Hepatocyte (in vitro differentiated cells): ENCODE results near the gene ACTRT3. TPM values are rescaled to one million over a fixed set of nuclear protein-coding genes. Genes with fewer than 3 reads are reported as not detected.

Source experiments
- DNase-seq: peaks from one replicate; pipeline ENCODE4 v3.0.0-alpha.2; 2016; ENCODE audit warnings: low spot score
- H2AFZ ChIP-seq: fragments of 200-600 bp; sonication (generic); 2 replicates; pipeline ENCODE4 v1.6.0; 2016; ENCODE audit warnings: antibody characterized with exemption, mild to moderate bottlenecking
- H3K27ac ChIP-seq: fragments of 200-600 bp; sonication (generic); 2 replicates; pipeline ENCODE4 v1.5.1; 2016; ENCODE audit warnings: mild to moderate bottlenecking
- H3K27me3 ChIP-seq: fragments of 200-600 bp; sonication (generic); 2 replicates; pipeline ENCODE4 v1.6.1; 2016
- H3K36me3 ChIP-seq: fragments of 200-600 bp; sonication (generic); replicated peaks from 2 replicates; pipeline ENCODE4 v1.5.1; 2016; ENCODE audit warnings: low read depth; ENCODE audit not compliant: insufficient read depth
- H3K4me1 ChIP-seq: fragments of 200-600 bp; sonication (generic); 2 replicates; pipeline ENCODE4 v1.5.1; 2016; ENCODE audit warnings: mild to moderate bottlenecking, moderate library complexity; ENCODE audit not compliant: insufficient read depth
- H3K4me2 ChIP-seq: fragments of 200-600 bp; sonication (generic); 2 replicates; pipeline ENCODE4 v1.6.0; 2016
- H3K4me3 ChIP-seq: fragments of 200-600 bp; sonication (generic); 2 replicates; pipeline ENCODE4 v1.5.1; 2016; ENCODE audit warnings: mild to moderate bottlenecking
- H3K79me2 ChIP-seq: fragments of 200-600 bp; sonication (generic); 2 replicates; pipeline ENCODE4 v1.6.0; 2017; ENCODE audit warnings: mild to moderate bottlenecking
- H3K9me2 ChIP-seq: fragments of 200-600 bp; sonication (generic); replicated peaks from 2 replicates; pipeline ENCODE4 v1.6.0; 2017; ENCODE audit warnings: mild to moderate bottlenecking; ENCODE audit not compliant: insufficient read depth
- H3K9me3 ChIP-seq: fragments of 200-600 bp; sonication (generic); 2 replicates; pipeline ENCODE4 v1.5.1; 2016; ENCODE audit warnings: low read depth, mild to moderate bottlenecking
- H4K20me1 ChIP-seq: fragments of 200-600 bp; sonication (generic); 2 replicates; pipeline ENCODE4 v1.6.0; 2016; ENCODE audit warnings: mild to moderate bottlenecking; ENCODE audit not compliant: insufficient read depth, poor library complexity, severe bottlenecking
- CTCF ChIP-seq: fragments of 200-600 bp; sonication (generic); IDR thresholded peaks from 2 replicates; pipeline ENCODE4 v1.5.1; 2016; ENCODE audit warnings: antibody characterized with exemption, mild to moderate bottlenecking; ENCODE audit not compliant: poor library complexity
- EZH2 ChIP-seq: fragments of 200-600 bp; sonication (generic); IDR thresholded peaks from 2 replicates; pipeline ENCODE4 v1.6.1; 2016; ENCODE audit warnings: antibody characterized with exemption, mild to moderate bottlenecking, borderline replicate concordance
- EZH2phosphoT487 ChIP-seq: fragments of 200-600 bp; sonication (generic); IDR thresholded peaks from one replicate; pipeline ENCODE4 v1.6.1; 2018; ENCODE audit warnings: antibody characterized with exemption, mild to moderate bottlenecking, low read depth, moderate library complexity; ENCODE audit not compliant: unreplicated experiment, severe bottlenecking
- WGBS: methylation state at CpG from one replicate; pipeline ENCODE4 v1.1.6; 2016; ENCODE audit warnings: low lambda C conversion rate; ENCODE audit errors: missing lambda C conversion rate; 5-methylcytosine and 5-hydroxymethylcytosine counted together
- polyA plus RNA-seq: library from polyadenylated mRNA; unstranded; fragments of >200 nt; fragmentation: Nextera tagmentation; extraction: Ambion mirVana; gene quantifications from 2 replicates; pipeline ENCODE4 v1.2.1, GENCODE V29; 2016
- total RNA-seq: library from RNA; depleted of rRNA; stranded (reverse); fragments of >200 nt; gene quantifications from 2 replicates; pipeline ENCODE4 v1.2.3, GENCODE V29; 2014

The ACTRT3 gene
- 8.3 and 8.7 TPM in 2 replicates for total RNA-seq
- 6.9 and 7.3 TPM in 2 replicates for polyA plus RNA-seq

- Histone ChIP-seq H3K4me3 (peak within 1 kb of the TSS; percentile 24), H3K4me1 (peaks cover 1% of the 10 kb centered on the region)
- DNase-seq: peak; percentile 85
Observed at GRCh38 chr3:169769287-169770181, at the start of gene ACTRT3. Gene ACTRT3 (minus strand): TSS chr3:169769561. CDS start chr3:169769520, 41 bp downstream.

DNA sequence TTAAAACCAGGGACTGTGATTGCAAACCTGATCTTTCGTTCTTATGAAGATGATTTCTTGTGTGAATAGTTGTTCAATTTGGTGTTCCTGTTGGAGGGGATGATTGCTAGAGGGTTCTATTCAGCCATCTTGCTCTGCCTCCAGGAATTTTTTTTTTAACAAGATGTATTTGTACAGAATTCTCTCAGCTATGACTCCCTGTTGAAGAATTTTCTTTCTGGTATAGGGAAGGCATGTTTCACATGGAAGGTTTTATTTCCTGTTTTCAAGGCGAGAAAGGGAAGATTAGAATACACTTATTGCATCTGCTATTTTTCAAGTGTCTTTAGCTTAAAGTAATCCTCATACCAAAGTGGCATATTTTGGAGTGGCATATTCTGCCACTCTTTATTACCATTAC lies 49.0 kb upstream of the ACTRT3 start:
- TF ChIP-seq EZH2phosphoT487 (no peak), EZH2 (no peak), CTCF (no peak)

More at GRCh38 chr3:169769287-169770181, at the start of gene ACTRT3:
- Histone ChIP-seq H4K20me1 (no peaks in the 10 kb centered on the region), H3K79me2 (peaks cover 9% of the 10 kb centered on the region), H3K27me3 (no peaks in the 10 kb centered on the region), H3K9me3 (no peaks in the 10 kb centered on the region), H3K9me2 (no peaks in the 10 kb centered on the region), H3K27ac (peak within 1 kb of the TSS; percentile 85), H2AFZ (peak within 1 kb of the TSS; percentile 61), H3K4me2 (peak within 1 kb of the TSS; percentile 73), H3K36me3 (no peaks in the 10 kb centered on the region)
- no peak for TF ChIP-seq EZH2
- TF ChIP-seq CTCF: peak; percentile 7
- TF ChIP-seq EZH2phosphoT487: no peak
- WGBS: 3% methylated on average over 42 of the region's 51 CpGs

GRCh38 chr3:169815590-169816150 lies 46.3 kb upstream of the ACTRT3 start:
- no peak overlapping the region for H2AFZ ChIP-seq
- TF ChIP-seq CTCF: no peak
- TF ChIP-seq EZH2phosphoT487: no peak
- no peak for TF ChIP-seq EZH2
- H3K27ac ChIP-seq: no peak overlapping the region
- no peaks in the 10 kb centered on the region for H3K9me2 ChIP-seq
- H3K79me2 ChIP-seq: no peaks in the 10 kb centered on the region
- 95% methylated on average over 4 of the region's 4 CpGs for WGBS
- H3K4me2 ChIP-seq: no peak overlapping the region
- no peaks in the 10 kb centered on the region for H3K36me3 ChIP-seq
- H3K9me3 ChIP-seq: peaks cover 10% of the 10 kb centered on the region
- no peaks in the 10 kb centered on the region for H3K27me3 ChIP-seq
- H3K4me3 ChIP-seq: no peak overlapping the region
- H4K20me1 ChIP-seq: no peaks in the 10 kb centered on the region
- no peak for DNase-seq
- peaks cover 7% of the 10 kb centered on the region for H3K4me1 ChIP-seq

More for the DNA sequence above, 49.0 kb upstream of the ACTRT3 start:
- Histone ChIP-seq H3K9me3 (peaks cover 10% of the 10 kb centered on the region), H2AFZ (no peak overlapping the region), H3K4me2 (no peak overlapping the region), H3K9me2 (no peaks in the 10 kb centered on the region), H3K27ac (no peak overlapping the region), H3K79me2 (no peaks in the 10 kb centered on the region), H3K27me3 (no peaks in the 10 kb centered on the region), H3K4me1 (no peaks in the 10 kb centered on the region), H4K20me1 (no peaks in the 10 kb centered on the region), H3K36me3 (no peaks in the 10 kb centered on the region), H3K4me3 (no peak overlapping the region)
- 84% methylated on average over 2 of the region's 2 CpGs for WGBS
- DNase-seq: no peak
